GM12873 (cell line): ENCODE measurements around the gene ABCG1.

Source experiments
- TF ChIP-seq, protein P1 (sequence below): IDR thresholded peaks from 2 replicates; pipeline ENCODE4 v1.5.1; 2012; ENCODE audit warnings: low read depth, mild to moderate bottlenecking, moderate library complexity, low read length, control low read depth; ENCODE audit not compliant: insufficient read depth; ENCODE audit errors: missing control alignments

The ABCG1 gene

DNA sequence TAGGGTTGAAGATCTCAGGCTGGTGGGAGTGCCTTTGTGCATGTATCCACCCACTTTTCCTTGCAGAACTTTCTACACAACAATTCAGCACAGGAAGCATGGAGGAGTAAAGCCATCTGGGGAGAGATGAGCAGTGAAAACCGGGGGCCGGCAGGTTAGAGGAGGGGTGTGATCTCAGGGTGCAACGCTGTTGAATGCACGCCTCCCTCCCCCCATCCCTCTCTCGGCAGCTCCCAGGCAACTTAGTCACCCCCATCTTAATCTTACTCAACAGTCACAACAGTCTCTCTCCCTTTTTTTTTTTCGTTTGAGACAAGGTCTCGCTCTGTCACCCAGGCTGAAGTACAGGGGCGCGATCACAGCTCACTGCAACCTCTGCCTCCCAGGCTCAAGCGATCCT lies 16.6 kb upstream of the ABCG1 start:
- TF ChIP-seq, protein P1, sequence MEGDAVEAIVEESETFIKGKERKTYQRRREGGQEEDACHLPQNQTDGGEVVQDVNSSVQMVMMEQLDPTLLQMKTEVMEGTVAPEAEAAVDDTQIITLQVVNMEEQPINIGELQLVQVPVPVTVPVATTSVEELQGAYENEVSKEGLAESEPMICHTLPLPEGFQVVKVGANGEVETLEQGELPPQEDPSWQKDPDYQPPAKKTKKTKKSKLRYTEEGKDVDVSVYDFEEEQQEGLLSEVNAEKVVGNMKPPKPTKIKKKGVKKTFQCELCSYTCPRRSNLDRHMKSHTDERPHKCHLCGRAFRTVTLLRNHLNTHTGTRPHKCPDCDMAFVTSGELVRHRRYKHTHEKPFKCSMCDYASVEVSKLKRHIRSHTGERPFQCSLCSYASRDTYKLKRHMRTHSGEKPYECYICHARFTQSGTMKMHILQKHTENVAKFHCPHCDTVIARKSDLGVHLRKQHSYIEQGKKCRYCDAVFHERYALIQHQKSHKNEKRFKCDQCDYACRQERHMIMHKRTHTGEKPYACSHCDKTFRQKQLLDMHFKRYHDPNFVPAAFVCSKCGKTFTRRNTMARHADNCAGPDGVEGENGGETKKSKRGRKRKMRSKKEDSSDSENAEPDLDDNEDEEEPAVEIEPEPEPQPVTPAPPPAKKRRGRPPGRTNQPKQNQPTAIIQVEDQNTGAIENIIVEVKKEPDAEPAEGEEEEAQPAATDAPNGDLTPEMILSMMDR, result no peak

DNA sequence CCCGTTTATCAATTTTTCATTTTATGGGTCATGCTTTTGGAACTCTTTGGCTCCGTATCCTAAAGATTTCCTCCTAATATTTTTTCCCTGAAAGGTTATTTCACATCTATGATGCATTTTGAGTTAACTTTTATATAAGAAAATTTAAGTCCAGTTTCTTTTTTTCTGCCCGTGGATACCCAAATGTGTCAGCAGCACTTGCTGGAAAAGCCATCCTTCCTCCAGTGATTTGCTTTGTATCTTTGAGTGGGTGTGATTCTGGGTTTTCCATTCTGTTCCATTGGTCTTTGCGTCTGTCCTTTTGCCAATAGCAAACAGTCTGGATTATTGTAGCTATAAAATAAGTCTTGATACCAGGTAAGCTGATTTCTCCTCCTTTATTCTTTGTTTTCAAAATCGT lies 15.6 kb upstream of the ABCG1 start:
- TF ChIP-seq, protein P1, result no peak

GRCh38 chr21:42203936-42204335 lies 15.0 kb upstream of the ABCG1 start:
- TF ChIP-seq, protein P1, result no peak

GRCh38 chr21:42207426-42207825 lies 11.5 kb upstream of the ABCG1 start:
- TF ChIP-seq, protein P1, result no peak

GRCh38 chr21:42208036-42208435 lies 10.9 kb upstream of the ABCG1 start:
- TF ChIP-seq, protein P1, result no peak

GRCh38 chr21:42208801-42209490 lies 10.0 kb upstream of the ABCG1 start:
- TF ChIP-seq, protein P1, result no peak

DNA sequence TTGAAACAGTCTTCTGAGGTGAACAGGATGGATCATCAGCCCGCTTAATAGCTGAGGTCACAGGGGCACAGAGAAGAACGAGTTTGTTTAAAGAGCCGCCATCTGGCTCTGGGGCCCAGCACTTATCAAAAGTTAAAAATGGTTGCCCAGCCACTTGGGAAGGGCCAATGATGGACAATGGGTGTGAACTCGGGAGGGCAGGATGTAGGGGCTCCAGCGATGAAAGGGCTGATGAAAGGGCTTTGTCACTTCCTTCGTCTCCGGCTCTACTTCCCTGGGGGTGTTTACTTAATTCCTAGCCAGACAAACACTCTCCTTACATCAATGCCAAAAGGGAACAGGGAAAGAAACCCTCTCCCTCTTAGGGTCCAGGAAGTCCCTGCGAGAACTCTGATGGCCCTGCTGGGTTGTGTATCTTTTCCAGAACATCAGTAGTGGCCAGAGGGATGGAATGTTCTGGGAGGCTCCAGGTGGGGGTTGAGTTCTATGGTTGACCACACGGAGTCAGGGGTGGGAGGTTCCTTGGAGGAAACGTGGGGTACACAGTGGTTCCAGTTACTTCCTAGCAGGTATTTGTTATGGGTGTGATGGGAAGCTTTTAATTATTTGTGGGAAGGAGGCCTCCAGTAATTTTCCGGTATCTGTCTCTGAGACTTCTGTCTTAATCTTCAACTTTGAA lies 9.0 kb upstream of the ABCG1 start:
- TF ChIP-seq, protein P1, result no peak
